ENCODE data around the gene ADGRL4.

ADGRL4 gene

DNA sequence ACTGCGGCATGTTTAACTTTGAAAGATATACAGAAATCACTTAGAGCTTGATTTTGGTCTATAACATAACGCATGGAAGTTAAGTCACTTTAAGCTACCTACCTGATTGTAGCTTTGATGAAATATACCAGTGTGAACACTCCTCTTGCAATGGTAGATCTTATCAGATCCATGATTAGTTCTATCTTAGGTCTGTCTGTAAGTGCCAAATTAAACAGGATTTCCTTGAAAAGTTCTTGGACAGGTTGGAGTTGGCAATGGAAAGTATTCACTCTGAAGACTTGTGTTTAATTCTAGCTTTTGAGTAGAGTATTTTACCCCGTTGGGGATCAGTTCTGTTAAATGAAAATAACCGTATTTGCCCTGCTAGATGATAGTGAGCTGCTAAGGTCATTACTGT is 4.1 kb upstream of the ADGRL4 start:
- DNase-seq (ENCODE audit: extremely low read depth, insufficient read length) = no peak
- TF ChIP-seq, protein P1, sequence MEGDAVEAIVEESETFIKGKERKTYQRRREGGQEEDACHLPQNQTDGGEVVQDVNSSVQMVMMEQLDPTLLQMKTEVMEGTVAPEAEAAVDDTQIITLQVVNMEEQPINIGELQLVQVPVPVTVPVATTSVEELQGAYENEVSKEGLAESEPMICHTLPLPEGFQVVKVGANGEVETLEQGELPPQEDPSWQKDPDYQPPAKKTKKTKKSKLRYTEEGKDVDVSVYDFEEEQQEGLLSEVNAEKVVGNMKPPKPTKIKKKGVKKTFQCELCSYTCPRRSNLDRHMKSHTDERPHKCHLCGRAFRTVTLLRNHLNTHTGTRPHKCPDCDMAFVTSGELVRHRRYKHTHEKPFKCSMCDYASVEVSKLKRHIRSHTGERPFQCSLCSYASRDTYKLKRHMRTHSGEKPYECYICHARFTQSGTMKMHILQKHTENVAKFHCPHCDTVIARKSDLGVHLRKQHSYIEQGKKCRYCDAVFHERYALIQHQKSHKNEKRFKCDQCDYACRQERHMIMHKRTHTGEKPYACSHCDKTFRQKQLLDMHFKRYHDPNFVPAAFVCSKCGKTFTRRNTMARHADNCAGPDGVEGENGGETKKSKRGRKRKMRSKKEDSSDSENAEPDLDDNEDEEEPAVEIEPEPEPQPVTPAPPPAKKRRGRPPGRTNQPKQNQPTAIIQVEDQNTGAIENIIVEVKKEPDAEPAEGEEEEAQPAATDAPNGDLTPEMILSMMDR (IDR thresholded peaks at IDR 0.05; ENCODE audit: insufficient read depth, low read length, poor library complexity, severe bottlenecking) = no peak
- Histone ChIP-seq H3K4me3 (replicated peaks; ENCODE audit: low read depth, low read length) (no peak overlapping the region), H3K27me3 (replicated peaks; ENCODE audit: control insufficient read depth, insufficient read depth, low read length) (no peaks in the 10 kb centered on the region), H3K36me3 (ENCODE audit: control insufficient read depth, insufficient read depth, low read length) (no peaks in the 10 kb centered on the region)

DNA sequence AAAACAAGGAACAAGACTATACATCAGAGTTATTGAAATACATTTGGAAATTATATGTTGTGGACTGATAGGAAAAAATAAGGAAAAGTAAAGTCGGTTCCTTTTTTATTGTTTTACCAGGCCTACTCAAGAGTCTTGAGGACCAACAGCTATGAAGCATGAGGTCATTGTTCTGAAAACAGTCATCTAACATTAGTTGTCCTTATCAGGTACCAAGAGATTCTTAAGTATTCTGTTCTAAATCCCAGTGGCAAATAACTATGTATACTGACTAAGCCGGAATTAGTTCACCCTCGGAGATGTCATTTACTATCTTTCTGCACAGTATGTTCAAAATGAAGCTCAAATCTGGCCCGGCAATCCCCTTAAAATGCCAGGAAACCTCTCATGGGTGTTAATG is 585 bp downstream of the ADGRL4 start:
- Histone ChIP-seq H3K36me3 (ENCODE audit: control insufficient read depth, insufficient read depth, low read length) (no peaks in the 10 kb centered on the region), H3K27me3 (replicated peaks; ENCODE audit: control insufficient read depth, insufficient read depth, low read length) (no peaks in the 10 kb centered on the region), H3K4me3 (replicated peaks; ENCODE audit: low read depth, low read length) (no peak overlapping the region)
- no peak for DNase-seq (ENCODE audit: extremely low read depth, insufficient read length)
- TF ChIP-seq, protein P1 (IDR thresholded peaks at IDR 0.05; ENCODE audit: insufficient read depth, low read length, poor library complexity, severe bottlenecking) = no peak

DNA sequence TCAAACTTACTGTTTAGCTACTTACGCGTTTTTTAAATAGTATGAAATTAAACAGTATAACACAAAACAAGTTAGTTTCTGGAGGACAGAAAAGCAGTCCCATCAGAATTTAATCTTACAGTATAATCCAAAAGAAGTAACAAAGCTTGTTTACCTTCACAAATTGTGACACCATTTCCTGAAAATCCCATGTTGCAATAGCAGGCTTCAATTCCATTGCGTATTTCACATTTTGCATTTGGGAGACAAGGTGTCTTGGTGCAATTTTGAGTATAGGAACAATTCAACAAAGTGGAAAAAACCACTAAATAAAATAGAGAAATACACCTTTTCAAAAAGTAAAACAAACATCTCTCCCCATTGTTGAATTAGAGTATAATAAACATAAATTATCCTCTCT is 1.6 kb downstream of the ADGRL4 start:
- H3K36me3 ChIP-seq (ENCODE audit: control insufficient read depth, insufficient read depth, low read length) = no peaks in the 10 kb centered on the region
- TF ChIP-seq, protein P1 (IDR thresholded peaks at IDR 0.05; ENCODE audit: insufficient read depth, low read length, poor library complexity, severe bottlenecking) = no peak
- no peak overlapping the region for H3K4me3 ChIP-seq (replicated peaks; ENCODE audit: low read depth, low read length)
- DNase-seq (ENCODE audit: extremely low read depth, insufficient read length) = no peak
- H3K27me3 ChIP-seq (replicated peaks; ENCODE audit: control insufficient read depth, insufficient read depth, low read length) = no peaks in the 10 kb centered on the region

DNA sequence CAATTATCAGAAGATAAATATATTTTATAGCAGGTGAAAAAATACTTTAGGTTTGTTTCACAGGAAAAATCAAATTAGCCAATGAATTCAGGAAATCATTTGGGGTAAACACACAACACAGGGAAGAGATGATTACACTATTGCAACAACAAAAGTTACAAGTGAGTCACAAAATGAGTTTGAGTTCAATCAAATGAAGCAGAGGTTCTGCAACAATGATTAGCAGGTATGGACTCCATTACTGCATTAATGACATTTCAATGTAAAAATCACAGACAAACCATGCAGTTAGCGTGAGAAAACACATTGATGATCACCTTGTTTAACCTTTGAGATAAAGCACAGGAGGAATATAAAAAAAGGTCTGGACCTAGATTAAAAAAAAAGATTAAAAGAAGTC is 9.7 kb downstream of the ADGRL4 start:
- no peaks in the 10 kb centered on the region for H3K27me3 ChIP-seq (replicated peaks; ENCODE audit: control insufficient read depth, insufficient read depth, low read length)
- no peak overlapping the region for H3K4me3 ChIP-seq (replicated peaks; ENCODE audit: low read depth, low read length)
- no peak for DNase-seq (ENCODE audit: extremely low read depth, insufficient read length)
- TF ChIP-seq, protein P1 (IDR thresholded peaks at IDR 0.05; ENCODE audit: insufficient read depth, low read length, poor library complexity, severe bottlenecking) = no peak
- H3K36me3 ChIP-seq (ENCODE audit: control insufficient read depth, insufficient read depth, low read length) = no peaks in the 10 kb centered on the region

DNA sequence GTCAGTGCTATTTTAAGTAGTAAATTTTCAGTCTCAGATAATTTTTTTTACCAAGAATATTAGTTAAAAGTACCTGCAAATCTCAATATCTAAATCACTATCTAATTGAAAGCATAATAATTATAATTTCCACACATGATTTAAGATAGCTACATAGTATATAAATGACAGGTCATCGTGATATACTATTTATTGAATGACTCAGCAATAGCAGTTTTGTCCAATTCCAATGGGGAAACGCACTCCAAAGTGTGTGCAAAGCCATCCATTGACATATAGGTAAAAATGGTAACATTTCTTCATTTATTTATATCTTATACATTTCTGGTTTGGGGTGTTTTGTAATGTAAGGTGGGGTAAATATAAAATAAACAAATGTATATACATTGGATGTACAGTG is 19.5 kb downstream of the ADGRL4 start:
- TF ChIP-seq, protein P1 (IDR thresholded peaks at IDR 0.05; ENCODE audit: insufficient read depth, low read length, poor library complexity, severe bottlenecking) = no peak
- no peak for DNase-seq (ENCODE audit: extremely low read depth, insufficient read length)
- Histone ChIP-seq H3K36me3 (ENCODE audit: control insufficient read depth, insufficient read depth, low read length) (no peaks in the 10 kb centered on the region), H3K27me3 (replicated peaks; ENCODE audit: control insufficient read depth, insufficient read depth, low read length) (no peaks in the 10 kb centered on the region), H3K4me3 (replicated peaks; ENCODE audit: low read depth, low read length) (no peak overlapping the region)

DNA sequence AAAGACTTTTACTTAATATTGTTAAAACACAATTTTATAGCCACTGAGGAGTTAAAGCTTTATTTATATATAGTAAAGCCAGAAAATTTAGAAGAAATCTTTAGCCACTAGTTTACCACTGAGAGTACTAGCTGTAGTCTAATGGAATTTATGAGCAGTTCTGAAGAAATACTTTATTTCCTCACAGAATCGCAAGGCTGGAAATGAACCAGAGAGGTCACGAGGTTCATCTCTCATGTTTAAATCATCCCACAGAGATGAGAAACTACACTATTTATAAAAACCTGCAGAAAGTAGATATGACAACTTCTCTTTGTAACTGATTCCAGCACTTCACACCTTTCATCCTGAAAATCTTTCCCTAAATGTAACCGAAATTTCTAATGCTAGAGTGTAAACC is 26.0 kb downstream of the ADGRL4 start:
- TF ChIP-seq, protein P1 (IDR thresholded peaks at IDR 0.05; ENCODE audit: insufficient read depth, low read length, poor library complexity, severe bottlenecking) = no peak
- Histone ChIP-seq H3K27me3 (replicated peaks; ENCODE audit: control insufficient read depth, insufficient read depth, low read length) (no peaks in the 10 kb centered on the region), H3K36me3 (ENCODE audit: control insufficient read depth, insufficient read depth, low read length) (no peaks in the 10 kb centered on the region), H3K4me3 (replicated peaks; ENCODE audit: low read depth, low read length) (no peak overlapping the region)
- no peak for DNase-seq (ENCODE audit: extremely low read depth, insufficient read length)

All from GM06990 (cell line).